Activated gamma-delta T cell treated with anti-CD3 and anti-CD28 coated beads, Interleukin-2, amount 50 U/mL, for 16 hours (primary cell): ENCODE results near the gene MCTP2.
A peak's percentile ranks its signal among the peaks of the same experiment; 100 is the strongest.

Experiments
- DNase-seq: peaks from one replicate; pipeline ENCODE4 v3.0.0-alpha.2; 2020; ENCODE audit warnings: low read depth

Gene MCTP2

DNA sequence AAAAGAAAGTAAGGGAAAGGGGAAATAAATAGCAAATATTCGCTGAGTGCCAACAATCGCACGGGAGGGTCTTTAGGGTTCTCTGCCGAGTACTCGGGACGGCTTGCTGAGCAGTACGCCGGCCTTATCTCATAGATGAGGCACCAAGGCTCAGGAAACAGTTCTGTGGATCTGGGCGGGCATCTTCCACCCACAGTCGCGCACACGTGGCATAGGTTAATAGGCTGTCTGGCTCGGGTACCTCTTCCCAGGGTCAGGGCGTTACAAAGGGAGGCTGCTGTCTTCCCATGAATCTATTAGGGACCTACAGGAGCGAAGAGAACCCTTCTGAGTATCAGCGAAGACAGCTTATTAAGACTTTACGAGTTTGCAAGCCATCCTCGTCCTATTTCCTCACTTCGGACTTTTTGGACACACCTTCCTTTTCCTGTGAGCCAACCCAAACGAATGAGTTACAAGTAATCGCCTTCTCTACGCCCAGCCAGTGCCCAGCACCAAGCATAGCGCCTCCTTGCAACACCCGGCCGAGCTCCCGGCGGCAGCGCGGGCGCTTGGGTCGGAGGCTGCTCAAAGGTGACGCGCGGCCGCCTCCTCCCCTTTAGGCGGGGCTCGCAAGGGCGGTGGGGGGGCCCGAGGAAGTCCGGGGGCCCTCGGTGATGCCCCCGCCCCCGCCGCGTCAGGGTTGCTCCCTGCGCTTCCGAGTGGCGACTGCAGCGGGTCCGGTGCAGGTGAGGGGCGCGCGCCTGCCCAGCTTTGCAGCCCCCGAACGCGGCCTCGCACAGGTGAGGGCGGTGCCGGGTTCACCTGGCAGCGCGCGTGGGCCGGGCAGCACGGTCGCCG lies at the start of gene MCTP2:
TSS of gene MCTP2 (plus strand) at position 679 of the 840 bp plus-strand sequence. CDS start 66,705 bp downstream, outside the sequence.
- peak; percentile 80 for DNase-seq

- no peak for DNase-seq
These were observed 48.5 kb upstream of the MCTP2 start for GRCh38 chr15:94182883-94183282.

DNA sequence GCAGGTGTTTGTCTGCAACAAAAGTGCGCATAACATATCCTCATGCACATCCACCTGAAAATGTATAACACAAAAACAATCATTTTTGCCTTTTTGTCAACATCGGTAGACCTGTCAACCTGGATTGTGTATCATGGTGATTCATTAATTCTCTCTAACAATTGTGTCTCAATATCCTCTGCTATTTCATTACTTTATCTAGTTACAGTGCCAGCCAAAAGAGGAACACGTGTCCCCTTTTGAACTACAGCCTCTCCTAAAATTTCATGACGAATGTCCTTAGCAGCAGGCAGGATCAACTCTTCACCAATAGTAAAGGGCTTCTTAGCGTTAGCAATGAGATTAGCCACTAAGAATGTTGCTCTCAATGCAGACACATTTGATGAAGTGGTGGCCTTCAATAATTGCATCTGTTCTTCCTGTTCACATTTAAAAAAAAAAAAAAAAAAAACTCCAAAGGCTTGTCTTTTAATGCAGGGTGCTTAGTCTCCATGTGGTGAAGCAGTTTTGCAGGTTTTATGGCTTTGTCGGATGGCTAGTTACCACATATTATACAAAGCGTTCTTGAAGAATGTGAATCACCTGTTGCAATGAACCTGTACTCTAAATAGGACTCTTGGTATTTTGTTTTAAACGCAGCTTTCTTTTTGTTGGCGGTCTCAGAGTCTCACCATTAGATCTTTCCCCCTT lies 45.7 kb upstream of the MCTP2 start:
- DNase-seq, result no peak

DNA sequence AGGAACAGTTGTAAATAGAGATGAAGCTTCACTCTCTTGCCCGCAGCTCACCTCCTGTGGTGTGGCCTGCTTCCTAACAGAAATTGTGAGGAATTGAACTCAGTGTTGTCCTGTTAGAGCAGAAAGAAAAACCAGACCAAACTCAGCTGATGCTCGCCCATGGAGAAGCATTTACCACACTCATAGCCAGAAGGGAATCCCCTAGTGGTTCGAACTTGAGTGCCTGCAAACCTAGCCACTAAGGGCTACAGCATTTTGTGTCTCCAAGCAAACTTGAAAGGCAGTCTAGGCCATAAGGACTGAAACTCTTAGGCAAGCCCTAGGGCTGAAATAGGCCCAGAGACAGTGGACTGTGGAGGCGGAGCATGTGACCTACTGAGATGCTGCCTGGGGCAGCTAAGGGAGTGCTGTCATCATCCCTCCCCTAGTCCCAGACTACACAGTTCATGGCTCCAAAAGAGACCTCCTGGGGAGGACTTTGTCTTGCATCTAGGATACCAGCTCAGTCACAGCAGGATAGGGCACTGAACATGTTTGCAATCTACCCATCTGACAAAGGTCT lies 44.5 kb upstream of the MCTP2 start:
- DNase-seq, result no peak

DNA sequence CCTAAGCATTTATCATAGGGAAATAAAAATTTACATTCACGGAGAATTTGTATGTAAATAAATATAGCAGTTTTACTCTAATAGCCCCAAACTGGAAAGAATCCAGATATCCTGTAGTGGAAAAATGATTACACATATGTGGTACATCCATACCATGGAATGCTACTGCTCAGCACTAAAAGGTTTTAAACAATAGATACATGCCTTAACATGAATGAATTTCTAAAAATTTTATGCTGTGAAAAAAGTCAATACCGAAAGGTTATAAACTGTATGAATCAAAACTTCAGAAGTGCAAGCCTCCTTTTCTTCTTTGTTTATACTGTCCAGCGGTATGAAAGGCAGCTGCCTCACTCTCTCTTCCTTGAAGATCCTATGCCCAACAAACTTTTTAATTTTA lies 37.5 kb upstream of the MCTP2 start:
- no peak for DNase-seq

DNA sequence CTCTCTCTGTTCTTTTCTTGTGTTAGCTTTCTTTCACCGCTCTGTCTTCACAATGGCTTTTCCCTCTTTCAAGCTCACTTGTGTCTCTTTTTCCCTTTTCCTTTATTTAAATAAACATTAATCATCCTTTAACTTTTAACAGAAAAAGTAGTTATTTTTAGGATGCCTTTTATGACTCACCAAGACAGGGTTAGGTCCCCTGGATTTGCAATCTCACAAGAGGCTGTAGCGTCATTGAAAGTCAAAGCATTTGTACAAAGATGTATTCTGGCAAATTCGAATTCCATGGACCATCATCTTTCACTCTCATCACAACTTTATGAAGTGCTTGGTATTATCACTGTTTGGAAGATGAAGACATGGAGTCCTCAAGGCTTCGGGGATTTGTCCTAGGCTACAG lies 34.8 kb upstream of the MCTP2 start:
- no peak for DNase-seq

- DNase-seq, result no peak
These were observed 32.7 kb upstream of the MCTP2 start for GRCh38 chr15:94198633-94199032.

DNA sequence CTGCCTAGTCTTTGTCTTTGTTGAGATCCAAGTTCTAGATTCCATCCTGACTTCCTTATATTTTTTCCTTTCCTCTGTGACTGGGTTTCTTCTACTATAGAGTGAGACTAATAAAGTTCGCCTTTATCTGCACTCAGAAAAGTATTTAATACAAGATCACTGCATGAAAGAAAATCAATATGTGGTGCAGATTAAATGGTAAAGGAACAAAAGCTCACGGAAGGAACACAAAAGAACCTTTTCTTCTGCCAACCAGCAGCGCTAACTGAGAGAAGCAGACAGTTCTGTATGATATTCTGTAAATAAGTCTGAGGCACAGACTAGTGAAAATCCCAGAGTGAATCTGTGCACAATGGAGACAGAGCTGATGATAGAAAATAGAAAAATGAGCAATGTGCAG lies 31.6 kb upstream of the MCTP2 start:
- no peak for DNase-seq

DNA sequence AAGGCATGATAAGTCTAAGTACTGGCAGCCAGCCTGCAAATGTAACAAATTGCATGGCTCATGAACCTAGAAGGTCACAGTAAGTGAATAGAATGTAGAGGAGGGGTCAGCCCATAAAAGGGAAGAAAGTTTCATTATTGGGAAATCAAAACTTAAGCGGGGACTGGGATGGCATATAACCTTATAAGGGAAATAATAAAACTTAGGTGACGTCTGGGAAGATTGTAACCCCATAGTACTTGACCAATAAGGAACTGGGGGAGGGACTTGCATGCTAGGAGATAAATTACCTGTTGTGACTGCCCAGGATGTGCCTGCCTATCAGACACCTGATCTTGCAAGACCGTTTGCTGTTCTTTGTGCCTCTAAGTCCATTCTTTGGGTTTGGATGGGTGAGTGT lies 28.1 kb upstream of the MCTP2 start:
- no peak for DNase-seq

GRCh38 chr15:94205366-94205765 lies 26.0 kb upstream of the MCTP2 start:
- no peak for DNase-seq

DNA sequence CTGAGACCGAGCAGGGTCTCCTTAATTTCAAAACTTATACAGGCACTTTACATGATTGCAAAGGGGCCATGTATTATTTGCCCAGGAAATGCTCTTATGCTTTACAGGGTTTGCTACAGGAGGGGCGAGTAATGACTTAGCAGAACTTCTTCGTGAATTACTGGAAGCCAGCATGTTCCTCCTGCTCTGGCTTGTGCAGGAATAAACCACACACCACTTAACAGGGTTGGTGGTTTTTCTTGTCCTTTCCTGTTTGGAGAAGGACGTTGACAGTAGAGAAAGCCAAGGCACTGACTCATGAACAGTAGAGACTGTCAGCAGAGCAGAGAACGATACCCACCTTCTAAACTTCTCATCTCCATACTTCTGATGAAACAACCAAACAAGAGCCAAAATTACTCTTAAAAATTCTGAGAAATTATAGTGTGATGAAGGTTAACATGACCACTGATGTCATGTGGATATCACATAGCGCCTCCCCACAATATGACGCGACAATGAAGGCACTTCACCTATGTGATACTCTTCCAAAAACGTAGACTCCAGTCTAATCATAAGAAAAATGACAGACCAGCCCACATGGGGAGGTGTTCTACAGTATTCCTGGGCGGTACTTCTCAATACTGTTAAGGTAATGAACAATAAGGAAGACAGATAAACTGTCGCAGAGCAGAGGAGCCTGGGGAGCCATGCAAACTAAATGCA lies 24.7 kb upstream of the MCTP2 start:
- DNase-seq, result no peak

- DNase-seq, result no peak
These were observed 19.1 kb upstream of the MCTP2 start for GRCh38 chr15:94212291-94212690.

DNA sequence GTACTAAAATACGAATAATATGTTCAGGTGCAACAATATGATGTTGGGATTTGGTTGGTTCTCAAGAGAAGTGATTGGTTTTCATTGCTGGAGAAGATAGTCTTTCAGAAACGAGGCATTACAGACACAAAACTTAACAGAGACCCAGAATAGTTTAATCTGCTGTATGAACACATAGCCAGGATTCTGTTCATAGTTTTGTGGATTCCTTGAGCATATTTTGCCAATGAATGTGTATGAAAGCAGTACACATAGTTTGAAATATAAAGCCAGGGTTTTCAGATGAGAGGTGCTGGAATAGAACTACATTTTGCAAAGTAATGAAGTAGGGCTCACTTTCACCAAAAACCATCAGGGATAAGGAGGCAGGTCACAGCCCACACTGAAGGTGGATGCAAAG lies 5.7 kb upstream of the MCTP2 start:
- no peak for DNase-seq

GRCh38 chr15:94228611-94229010 lies 2.8 kb upstream of the MCTP2 start:
- DNase-seq, result no peak

- peak; percentile 38 for DNase-seq
These were observed 1.6 kb upstream of the MCTP2 start for GRCh38 chr15:94229591-94230369.

- DNase-seq, result no peak
These were observed 904 bp upstream of the MCTP2 start for GRCh38 chr15:94230431-94230882.

DNA sequence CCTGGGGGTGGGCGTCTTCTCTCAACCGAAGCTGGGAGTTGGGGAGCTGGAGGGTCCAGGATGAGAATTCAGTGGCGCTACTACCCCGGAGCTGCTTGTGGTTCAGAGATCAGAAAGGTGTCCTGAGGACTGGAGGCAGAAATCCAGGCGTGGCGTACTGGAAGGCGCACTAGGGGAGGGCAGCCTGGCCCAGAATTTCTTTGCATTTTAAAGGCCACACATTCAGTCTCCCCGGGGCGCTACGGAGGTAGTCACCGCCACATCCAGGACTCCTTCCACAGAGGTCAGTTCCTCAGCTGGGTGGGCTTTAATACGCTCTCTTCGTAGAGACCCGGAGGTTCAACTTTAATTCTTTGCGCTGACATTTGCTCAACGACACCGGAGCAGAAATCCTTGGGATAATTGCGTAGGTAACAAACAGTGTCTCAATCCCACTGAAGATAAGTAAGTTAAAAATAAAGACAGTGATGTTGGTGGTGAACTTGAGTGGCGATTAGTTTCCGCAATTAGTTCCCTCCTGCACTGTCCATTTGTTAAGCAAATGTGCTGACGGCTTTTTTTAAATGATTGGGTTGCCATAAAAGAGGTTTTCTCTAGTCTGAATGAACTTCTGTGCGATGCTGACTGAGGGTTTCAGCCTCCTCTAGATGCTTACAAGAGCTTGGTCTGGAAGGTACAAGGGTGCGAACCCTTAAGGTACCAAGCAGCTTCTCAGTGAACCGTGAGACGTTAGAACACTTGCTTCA lies 535 bp downstream of the MCTP2 start:
- DNase-seq, result no peak

GRCh38 chr15:94233441-94233840 lies 2.1 kb downstream of the MCTP2 start:
- DNase-seq, result no peak

DNA sequence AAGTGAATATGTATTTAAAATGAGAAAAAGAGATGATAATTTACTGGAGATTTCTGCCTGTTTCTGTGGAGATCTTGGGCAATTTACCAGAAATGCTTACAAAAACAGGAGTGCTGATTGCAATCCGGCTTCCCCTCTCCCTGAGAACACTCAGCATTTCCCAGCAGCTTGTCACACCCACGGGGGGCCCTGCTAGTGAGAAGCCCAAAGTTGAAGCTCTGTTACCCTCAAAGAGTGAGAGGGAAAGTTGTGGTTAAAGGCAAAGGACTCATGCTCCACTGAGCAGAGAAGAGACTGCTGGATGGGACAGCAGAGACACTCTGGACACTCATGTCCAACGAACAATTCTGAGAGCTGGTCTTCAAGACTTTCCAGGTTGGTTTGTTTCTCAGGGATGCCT lies 2.9 kb downstream of the MCTP2 start:
- no peak for DNase-seq

DNA sequence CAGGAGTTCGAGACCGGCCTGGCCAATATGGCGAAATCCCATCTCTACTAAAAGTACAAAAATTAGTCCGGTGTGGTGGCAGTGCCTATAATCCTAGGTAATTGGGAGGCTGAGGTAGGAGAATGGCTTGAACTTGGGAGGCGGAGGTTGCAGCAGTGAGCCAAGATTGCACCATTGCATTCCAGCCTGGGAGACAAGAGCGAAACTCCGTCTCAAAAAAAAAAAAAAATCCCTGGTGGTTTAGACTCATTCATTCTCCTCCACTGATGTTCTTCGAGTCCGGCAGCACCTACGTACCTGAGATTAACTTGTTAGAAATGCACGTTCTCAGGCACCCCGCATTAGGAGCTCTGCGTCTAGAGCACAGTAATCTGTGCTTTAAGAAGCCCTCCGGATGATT lies 3.7 kb downstream of the MCTP2 start:
- DNase-seq, result no peak

GRCh38 chr15:94235646-94236045 lies 4.3 kb downstream of the MCTP2 start:
- DNase-seq, result no peak
